GM12878 (cell line): ENCODE data around the gene ATG101.

Source experiments
- ASH2L ChIP-seq: fragments of 300-600, 200-600 bp; sonication (generic); IDR thresholded peaks from 2 replicates; pipeline ENCODE4 v1.6.1; 2017; ENCODE audit warnings: low read depth, mild to moderate bottlenecking, borderline replicate concordance
- CTCF ChIP-seq, 3 experiments: IDR thresholded peaks in 2 of 3; conservative IDR thresholded peaks in 1 of 3; 2 replicates each; pipeline ENCODE4 v1.5.1; 2011; ENCODE audit warnings: low read depth in 3 of 3, low read length in 3 of 3, mild to moderate bottlenecking in 3 of 3, control low read depth in 2 of 3, moderate library complexity in 2 of 3, inconsistent platforms in 1 of 3, mixed read lengths in 1 of 3; ENCODE audit not compliant: control insufficient read depth in 2 of 3, insufficient read depth in 1 of 3; ENCODE audit errors: extremely low read depth in 1 of 3
- EP300 ChIP-seq, 2 experiments: fragments of 150-350 bp in 1 of 2; IDR thresholded peaks; 2 replicates each; pipeline ENCODE4 v1.6.1; 2011 to 2012; ENCODE audit warnings: low read depth in 2 of 2, low read length in 2 of 2, borderline replicate concordance in 1 of 2, improper control_type of control experiment in 1 of 2, inconsistent platforms in 1 of 2; ENCODE audit not compliant: control insufficient read depth in 1 of 2
- JUND ChIP-seq: IDR thresholded peaks from 2 replicates; pipeline ENCODE4 v1.6.1; 2012; ENCODE audit warnings: low read depth, mild to moderate bottlenecking, low read length, improper control_type of control experiment, moderate library complexity
- RAD21 ChIP-seq: IDR thresholded peaks from 2 replicates; pipeline ENCODE4 v1.6.1; 2011; ENCODE audit warnings: mild to moderate bottlenecking, low read depth, low read length, moderate library complexity; ENCODE audit not compliant: insufficient read depth

GRCh38 chr12:52079576-52080402, 10.0 kb downstream of the ATG101 start, which contains the start of gene SMIM41:
- TF ChIP-seq EP300 (IDR thresholded peaks at IDR 0.05; ENCODE audit: borderline replicate concordance in 1 of 2, control insufficient read depth in 1 of 2, low read depth in 2 of 2, low read length in 2 of 2), result no peak
- no peak for TF ChIP-seq JUND
- TF ChIP-seq CTCF (IDR thresholded peaks at IDR 0.05 in 2 of 3, conservative IDR thresholded peaks at IDR 0.05 in 1 of 3; ENCODE audit: control insufficient read depth in 2 of 3, extremely low read depth in 1 of 3, insufficient read depth in 1 of 3, low read depth in 3 of 3, low read length in 3 of 3), result no peak
- no peak for TF ChIP-seq RAD21
- TF ChIP-seq ASH2L, result no peak
